ENCODE results near the gene CD3G.

GRCh38 chr11:118401151-118401879, 57.2 kb downstream of the CD3G start, which contains the start of gene ATP5MG:
- TF ChIP-seq EGR1 (IDR thresholded peaks at IDR 0.05; ENCODE audit: low read depth in 2 of 2) (no peak), SP1 (IDR thresholded peaks at IDR 0.05) (peak; percentile 41), ATF3 (IDR thresholded peaks at IDR 0.05) (no peak), YY1 (IDR thresholded peaks at IDR 0.05) (peak; percentile 66), JUND (IDR thresholded peaks at IDR 0.05) (peak in 1 of 2 donors; percentile 30), CTCF (IDR thresholded peaks at IDR 0.05; ENCODE audit: low read depth, low read length, missing input control) (no peak), TAF1 (conservative IDR thresholded peaks at IDR 0.05) (peak; percentile 39), FOXA1 (IDR thresholded peaks at IDR 0.05) (no peak), RXRA (IDR thresholded peaks at IDR 0.05) (peak in 1 of 2 donors; percentile 51), RAD21 (IDR thresholded peaks at IDR 0.05) (peak; percentile 23 to 42)
- TF ChIP-seq, protein P1, sequence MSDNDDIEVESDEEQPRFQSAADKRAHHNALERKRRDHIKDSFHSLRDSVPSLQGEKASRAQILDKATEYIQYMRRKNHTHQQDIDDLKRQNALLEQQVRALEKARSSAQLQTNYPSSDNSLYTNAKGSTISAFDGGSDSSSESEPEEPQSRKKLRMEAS (IDR thresholded peaks at IDR 0.05) = peak; percentile 69

Measured in liver (tissue), 3 donors.